Measurements from ENCODE around the gene SYNE1.

The SYNE1 gene

DNA sequence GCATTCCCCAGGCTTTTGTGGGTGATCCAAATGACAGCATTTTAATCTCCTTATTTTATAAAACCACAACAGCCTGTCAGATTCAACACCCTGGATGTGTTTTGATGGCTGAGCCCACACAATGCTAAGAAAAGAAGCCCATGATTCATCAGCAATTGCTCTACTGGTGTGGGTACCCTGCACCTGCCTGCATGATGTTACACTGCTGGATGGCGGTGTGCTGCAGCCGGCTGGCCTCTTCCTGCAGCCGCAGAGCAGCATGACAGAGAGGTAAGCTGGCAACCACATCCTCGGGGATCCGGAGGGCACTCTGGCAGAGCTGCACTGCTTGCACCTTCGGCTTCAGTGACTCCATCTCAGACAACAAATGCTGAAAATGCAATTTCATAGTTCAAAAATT lies 327.5 kb downstream of the SYNE1 start:
- peak; percentile 80 for DNase-seq

DNA sequence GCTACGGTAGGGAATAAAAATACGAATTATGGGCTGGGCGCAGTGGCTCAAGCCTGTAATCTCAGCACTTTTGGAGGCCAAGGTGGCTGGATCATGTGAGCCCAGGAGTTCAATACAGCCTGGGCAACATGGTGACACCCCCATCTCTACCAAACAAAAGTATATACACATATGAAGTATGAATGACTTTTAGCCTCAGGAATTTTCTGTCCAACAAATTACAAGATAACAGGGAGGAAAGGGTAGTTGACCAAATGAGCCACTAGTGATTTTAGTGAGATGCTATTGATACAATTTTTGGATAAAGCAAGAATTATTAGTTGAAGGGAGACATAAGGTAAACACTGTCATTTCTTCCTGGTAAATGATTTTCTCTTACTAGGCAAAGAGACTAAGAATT lies 328.2 kb downstream of the SYNE1 start:
- DNase-seq = no peak

DNA sequence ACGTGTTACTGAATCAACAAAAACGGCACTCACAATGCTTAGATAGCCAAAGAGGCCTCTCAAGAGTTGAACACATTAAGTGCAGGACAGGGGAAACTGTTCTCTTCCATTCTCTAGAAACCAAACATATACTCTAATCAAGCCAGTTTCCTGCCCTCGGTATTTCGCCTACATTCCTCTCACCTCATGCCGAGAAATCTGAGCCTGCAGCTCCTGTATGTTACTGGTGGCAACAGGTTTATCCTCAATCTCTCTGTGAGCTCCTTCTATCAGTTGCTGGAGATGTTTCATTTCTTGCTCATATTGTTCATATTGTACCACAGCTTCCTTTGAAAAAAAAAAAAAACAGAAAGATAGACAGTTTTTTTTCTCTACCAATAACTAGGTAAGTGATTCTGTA lies 328.9 kb downstream of the SYNE1 start:
- DNase-seq = no peak

DNA sequence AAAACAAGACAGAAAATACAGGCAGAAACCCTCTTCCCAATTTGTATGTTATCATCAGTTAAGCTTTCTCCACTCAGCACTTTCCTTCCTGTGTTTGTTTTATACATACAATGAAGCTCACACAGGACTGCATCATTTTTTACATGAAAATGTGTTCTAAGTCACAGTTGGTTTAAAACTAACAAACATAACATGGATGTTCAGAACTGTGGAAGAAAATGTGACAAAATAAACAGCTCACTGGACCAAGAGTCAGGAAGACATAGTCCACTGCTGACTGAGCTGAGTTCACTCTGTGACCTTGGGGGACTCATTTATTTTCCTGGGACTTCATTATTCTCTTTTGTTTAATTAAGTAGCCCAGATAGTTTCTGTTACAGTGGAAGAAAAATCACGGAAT lies 331.5 kb downstream of the SYNE1 start:
- no peak for DNase-seq

DNA sequence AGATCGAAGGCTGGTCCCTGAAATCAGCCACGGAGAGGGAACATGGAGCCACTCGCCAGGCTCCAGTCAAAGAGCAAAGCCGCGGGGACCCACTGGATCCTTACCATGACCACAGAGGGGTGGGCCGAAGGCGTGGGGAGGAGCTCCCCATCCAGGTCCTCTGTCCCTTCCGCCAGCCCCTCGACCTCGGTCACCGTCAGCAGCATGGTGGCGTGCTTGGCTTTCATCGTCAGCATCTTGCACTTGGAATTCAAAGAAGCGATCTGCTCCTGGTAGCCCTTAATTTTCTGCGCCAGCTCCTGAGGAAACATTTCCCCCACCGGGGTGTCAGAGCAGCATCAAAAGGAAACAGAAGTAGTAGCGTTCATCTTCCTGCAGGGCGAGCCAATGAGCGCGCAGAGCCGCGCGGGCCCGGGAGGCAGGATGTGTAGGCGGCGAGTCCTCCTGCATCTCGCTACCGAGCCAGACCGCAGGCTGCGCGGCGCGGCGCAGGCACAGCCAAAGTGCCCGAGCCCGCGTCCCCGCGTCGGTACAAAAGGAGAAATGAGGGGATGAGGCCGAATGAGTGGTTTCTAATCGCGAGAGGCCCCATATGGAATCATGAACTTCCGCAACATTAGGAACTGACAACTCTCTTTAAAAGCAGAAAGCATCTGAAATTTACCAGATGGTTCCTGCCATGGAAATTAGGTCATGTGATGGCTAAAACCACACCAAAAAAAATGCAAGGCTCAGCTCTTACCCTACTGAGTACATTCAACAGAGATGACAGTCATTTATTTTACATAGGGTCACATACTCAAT lies 335.2 kb downstream of the SYNE1 start:
- peak; percentile 92 for DNase-seq

DNA sequence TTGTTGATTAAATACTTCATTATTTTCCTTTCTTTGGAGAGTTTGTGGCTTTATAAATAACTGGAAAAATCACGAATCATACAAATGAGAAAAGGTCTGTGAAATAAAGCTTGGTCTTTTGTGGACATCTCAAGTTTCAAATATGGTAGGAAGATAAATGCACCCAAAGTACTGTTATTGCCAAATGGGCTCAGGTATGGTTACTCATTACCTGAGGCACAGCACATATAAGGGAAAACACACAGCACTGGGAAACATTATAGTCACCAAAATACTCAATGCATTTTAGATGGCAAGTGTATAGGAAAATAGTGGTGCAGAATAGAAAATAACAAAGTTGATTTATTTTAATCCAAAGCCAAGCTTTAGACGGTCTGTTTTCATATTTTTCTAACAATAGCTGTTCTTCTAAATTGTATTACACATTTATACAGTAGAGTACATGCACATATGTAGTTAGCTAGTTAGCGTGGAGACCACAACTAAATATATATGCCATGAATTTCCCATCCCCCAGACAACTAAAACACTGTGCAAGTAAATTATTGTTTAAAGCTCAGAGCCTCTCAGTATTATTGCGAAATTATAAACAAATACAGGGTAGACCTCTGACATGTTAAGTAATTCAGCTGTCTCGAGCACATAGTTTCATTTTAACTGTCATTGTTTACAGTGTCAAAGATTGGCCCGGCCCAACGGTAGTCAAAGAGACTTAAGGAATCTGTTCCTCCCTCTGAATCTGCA lies 336.0 kb downstream of the SYNE1 start:
- no peak for DNase-seq

DNA sequence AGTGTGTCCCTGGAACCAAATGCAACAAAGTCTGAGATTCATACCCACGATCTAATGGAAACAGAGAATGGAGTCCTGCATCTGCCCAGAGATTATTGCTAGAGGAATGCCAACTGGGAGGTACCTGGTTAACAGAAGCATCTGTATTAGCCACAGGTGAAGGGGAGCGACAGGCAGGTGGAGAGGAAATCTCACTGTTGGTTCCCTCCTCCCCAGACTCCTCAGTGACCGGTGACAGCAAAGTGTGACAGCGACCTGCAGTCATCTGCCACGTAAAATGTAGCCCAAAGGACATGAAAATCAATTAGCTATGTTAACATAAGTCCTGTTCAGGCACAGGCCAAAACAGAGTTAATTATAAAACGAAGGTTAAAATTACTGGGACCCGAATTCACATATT lies 336.6 kb downstream of the SYNE1 start:
- no peak for DNase-seq

DNA sequence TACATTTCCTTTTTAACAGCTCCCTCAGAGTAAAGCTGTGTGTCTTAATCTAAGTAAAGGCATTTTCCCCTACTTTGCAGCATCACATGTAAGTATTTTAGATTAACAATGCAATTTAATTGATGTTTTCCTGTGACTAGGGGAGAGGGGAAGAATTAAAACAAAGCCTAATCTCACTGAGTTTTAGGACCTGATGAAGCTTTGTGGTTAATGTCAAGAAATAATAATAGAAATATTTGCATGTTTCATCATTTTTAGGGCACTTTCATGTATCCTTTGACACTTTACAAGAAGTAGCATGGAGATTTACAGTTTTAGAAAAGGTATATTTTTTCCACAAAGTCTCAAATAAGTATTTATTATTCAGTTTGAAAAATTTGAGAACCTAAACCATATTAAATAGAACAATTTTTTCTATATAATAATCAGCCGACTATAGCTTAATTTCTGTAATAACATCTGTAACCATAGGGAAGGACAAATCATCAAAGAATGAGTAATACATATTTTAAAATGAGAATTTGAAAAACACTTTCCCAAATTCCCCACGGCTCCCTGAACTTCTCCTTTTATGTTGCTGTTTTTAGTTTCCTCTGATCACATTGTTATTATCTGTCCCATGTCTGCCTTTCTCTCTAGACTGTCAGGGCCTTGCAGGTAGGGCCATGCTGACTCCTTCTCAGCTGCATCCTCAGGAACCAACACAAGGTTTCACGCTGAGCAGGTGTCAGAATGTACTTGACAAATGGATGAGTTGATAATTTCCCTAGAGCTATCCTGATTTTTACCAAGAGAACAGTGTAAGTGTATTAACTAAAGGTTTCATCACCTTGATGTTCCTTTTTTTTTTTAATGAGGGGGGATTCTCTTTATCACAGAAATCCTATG lies 338.1 kb downstream of the SYNE1 start:
- DNase-seq = no peak

DNA sequence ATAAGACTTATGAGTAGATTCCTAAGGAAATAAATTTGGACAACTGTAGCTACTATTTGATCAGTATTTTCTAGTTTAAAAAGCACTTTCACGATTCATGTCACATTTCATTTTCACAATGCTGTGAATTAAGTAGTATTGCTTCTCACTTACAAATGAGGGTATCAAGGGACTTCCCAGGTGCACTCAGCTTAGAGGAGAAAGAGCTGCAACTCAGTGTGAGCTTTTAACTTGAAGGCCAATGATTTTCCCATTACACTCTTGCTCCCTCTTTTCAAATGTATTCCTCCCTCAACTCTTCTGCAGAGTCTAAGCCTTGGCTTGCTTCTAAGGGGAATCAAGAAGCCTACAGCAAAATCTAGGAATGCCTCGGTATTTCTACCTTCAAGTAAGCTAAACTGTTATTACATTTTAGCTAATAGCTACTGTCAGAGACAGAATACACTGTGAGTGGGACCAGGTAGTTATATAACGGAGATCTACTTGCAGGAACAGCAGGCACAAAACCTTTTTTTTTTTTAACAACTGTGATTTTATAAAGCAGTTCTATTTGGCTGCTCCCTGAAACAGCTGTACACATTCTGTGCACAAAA lies 339.0 kb downstream of the SYNE1 start:
- no peak for DNase-seq

DNA sequence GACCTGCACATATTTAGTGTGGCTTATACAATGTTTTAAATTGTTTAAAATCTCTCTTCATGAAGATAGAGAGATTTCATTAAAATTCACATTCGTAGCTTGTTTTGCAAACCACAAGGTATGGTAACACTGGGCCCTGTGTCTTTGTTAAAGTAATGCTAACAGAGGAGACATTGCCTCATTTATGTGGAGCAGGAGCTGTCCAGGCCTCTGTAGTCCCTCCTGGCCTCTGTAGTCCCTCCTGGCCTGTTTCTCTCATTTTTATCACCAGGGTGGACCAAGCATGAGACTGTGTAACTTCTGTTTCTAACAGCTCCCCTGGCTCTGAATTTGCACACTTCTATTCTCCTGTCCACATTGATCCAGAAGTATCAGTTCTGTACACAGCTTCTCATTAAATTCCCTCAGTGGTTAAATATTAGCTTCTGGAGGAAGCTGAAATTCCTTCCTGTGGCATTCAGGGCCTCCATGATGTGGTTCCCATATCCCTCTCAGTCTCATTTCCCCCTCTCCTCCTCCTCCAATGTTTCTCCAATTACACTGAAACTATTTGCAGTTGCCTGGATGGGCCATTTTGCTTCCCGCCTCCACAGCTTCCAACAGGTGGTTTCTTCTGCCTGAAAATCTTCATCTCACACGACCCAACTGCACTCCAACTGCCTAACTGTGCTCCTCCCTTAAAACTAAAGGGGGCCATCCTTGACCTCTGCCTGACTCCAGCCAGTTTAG lies 340.4 kb downstream of the SYNE1 start:
- DNase-seq = no peak

DNA sequence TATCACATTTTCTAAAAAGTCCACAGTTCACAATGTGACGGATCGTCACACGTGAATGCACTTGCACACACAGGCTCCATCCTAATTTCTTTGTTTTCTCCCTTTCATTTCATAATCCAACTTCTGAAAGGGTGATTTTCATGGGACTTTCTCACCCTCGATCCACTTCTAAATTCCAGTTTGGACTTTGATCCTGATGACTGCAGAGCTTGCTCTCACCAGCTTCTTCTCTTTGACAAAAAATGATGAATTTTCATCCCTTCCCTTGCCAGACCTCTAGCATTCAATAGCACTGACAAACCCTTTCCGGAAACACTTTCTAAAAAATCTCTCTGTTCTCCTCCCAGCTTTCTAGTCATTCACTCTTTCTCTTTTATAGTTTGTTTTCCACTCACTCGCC lies 341.2 kb downstream of the SYNE1 start:
- no peak for DNase-seq

DNA sequence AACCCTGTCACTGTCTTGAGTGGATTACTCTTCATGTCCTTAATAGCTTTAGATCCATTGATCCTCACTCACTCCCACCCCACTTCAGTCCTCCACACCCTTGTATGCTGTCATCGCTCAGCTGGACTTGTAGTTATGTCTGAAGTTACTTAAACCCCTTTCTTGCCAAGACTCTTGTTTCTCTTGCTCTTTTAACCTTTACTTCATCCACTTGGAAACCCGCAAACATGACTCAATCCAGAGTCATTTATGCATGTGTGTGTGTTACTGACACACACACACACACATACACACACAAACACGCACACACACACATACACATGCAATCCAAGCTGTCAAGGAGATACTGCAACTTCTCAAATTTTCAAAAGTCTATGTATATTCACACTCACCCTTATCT lies 341.8 kb downstream of the SYNE1 start:
- no peak for DNase-seq

DNA sequence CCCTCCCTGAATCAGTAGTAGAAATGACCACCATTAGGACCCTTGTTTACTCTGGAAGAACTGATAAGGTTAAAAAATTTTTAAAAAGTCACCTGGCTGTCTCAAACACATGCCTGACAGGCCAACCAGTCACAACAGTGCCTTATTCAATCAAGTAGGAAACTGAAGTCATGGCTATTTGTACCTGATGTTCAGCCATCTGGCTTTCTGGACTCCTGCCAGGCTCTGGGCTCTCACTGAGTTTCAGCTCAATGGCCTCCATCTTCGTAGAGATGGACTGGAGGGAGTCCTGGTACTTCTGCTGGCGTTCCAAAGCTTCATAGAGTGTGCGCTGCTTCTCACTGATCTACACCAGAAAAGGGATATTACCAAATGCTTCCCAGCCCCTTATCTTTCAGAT lies 343.8 kb downstream of the SYNE1 start:
- no peak for DNase-seq

DNA sequence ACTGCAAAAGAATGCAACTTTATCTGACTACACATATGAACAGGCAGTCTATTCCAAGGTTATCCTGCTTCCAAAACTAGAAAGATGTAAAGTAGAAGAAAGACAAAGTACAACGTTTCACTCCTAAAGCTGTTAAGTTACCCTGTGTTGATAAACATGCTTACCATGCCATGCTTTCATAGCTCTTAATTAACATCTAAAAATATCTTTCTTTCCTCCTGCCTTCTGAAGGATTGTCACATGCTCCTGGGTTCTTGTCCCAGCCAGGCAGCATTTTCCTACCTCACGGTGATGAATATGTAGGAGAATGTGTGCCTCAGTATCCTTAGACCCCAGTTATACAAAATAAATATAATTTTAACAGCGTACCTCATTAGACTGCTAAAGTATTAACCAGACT lies 344.6 kb downstream of the SYNE1 start:
- no peak for DNase-seq

DNA sequence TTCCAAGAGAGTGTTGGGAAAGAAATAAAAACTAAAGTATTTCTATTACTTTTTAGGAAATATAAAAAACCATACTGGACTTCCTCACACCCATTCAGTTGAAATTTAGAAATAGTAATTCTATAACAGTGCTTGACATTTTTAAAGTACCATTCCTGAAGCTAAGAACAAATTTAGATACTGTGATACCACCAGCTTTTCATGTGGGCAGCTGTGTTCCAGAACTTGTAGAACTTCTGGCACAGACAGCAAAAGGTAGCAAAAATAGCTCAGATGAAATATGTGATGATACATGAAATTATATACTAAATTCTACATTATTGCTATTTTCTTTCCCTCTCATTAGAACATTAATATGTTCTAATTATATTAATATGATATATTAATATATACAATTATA lies 346.5 kb downstream of the SYNE1 start:
- DNase-seq = no peak

DNA sequence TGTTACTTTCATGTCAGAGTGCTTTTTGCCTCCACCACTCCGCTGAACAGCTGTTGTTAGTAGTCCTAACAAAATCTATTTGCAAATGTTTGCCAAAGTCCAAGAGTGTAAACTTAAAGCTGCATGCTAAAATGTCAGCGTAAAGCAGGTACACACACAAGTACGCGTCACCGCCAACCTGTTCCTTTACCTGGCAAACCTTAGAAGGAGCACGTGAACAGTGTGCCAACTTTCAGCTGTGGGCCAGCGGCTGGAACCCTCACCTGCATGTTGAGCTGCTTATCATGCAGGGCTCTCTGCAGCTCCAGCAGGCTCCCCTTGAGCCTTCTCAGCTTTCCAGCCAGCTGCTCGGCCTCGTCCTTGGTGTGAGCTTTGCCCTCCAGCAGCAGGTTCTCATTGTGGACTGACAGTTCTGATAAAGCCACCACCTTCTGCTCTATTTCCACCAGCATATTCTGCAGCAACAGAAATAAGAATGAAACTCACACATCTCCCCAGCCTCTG lies 359.3 kb downstream of the SYNE1 start:
- DNase-seq = no peak

DNA sequence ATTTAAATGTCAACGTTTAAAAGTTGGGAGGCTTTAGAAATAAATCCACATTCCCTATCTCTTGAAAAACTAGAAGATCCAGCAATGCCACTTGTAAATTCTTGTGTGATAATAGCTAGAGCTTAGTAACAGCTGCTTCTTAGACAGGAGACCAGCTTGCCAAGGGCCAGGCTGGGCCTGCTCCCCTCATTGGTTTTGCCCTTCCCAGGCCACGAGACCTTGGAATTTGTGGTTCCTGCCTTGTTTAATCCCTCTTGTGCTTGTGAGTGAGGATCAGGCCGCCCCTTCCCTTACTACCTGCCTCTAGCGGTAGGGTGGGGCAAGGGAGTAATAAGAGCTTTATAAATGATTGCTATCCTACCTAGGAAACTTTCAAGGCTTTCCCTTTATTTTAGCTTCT lies 363.5 kb downstream of the SYNE1 start:
- DNase-seq = no peak

DNA sequence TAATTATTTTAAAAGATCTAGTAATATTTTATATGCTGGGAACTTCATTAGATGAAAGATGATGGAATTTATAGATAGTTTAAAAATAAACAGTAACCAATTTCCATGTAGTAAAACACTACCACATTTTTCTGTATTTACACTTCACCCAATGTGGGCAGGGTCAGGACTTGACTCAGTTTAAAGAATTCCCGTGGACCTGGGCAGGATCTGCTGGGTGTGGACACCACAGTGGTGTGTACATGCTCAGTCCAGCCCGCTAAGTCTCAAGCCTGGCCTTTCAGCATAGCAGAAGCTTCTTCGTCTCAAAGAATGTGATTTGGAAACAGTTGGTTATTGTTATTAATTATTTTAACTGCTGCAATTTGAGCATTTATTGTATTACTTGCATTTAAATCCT lies 364.2 kb downstream of the SYNE1 start:
- DNase-seq = no peak

DNA sequence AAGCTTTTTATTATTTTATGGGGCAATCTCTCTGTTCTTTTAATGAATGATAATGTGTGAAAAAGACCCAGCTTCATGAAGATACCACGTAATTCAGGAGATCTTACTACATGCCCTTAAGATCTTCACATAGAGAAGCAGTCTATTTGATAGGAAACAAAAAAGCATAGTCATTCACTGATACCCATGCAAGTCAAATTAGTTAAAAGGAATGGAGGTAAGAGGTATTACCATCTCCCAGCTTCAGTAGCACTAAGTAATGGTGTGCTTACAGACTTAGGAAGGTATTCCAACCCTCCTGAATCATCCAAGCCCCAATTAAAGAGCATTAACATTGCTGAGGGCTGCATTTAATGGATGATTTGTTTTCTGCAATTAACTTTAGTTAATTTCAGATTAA lies 364.7 kb downstream of the SYNE1 start:
- no peak for DNase-seq

DNA sequence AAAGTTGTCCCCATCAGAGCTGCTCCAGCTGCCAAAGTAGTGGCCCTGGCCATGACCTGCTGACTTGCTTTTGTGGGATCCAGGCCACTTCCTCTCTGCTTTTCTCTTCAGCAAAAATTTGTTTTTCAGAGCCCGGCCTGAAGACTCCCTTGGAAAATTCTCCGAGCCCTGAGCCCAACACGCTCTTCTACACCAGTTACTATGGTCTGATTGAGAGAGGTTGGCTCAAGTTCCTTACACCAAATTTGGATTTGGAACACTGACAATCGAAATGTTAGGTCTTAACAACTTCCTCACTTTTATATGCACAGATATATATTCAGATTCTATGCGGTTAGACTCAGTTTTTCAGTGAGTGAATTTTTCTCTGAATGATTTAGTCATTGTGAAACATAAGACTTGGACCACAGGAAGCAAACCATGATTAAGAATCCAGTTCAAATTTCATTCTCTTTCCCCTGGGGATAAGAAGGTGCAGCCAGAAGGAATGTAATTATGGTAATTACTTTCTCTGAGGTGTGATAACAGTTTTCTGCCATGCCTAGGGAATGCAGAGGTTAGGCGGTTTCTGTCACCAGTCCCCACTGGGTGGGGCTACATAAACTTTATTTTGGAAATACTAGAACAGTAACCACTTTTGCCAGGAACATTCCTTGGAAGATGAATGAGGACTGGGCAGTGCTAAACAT lies 365.2 kb downstream of the SYNE1 start:
- DNase-seq = peak; percentile 50

DNA sequence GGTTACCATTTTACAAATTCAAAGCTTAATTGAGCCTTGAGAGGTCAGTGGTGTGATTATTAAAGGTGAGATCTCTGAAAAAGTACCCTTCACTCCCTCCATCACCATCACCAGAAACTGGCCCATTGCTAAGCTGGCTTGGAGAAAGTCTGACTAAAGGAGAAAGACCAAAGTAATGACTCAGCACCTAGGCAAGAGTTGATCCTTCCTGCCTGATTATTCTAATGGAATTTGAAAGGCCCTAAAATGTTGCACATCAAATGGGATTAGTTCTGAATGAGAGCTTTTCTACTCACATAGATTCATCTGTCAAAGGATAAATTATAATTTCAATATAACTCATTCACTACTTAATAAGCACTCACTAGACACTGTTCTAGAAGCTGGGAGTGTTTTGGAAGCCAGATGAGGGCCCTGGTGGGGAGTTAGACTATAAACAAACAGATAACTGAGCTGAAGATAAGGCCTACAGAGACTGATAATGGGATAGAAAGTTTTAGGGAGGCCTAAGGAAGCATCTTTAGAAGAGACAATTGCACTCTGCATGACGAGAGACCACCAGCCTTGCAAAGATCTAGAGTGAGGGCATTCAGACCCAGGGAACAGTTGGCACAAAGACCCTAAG lies 366.7 kb downstream of the SYNE1 start:
- DNase-seq = peak; percentile 21

Measured in activated CD4-positive, alpha-beta T cell treated with anti-CD3 and anti-CD28 coated beads, Interleukin-2, amount 50 U/mL, for 16 hours (primary cell).